Cardiac muscle cell (in vitro differentiated cells and primary cell): ENCODE results near the gene AHDC1. TPM values are rescaled to one million over a fixed set of nuclear protein-coding genes. Genes with fewer than 3 reads are reported as not detected.

ENCODE experiments used
- DNase-seq, 2 donors: peaks; one replicate each; pipeline versions ENCODE4 v3.0.0 to v3.0.0-alpha.2; 2010 to 2017; ENCODE audit warnings: low read depth in 1 of 2, low spot score in 1 of 2
- H3K27ac ChIP-seq: fragments of 200-600 bp; sonication (generic); 2 replicates; pipeline ENCODE4 v1.5.1; 2016
- H3K27me3 ChIP-seq: fragments of 200-600 bp; sonication (generic); 2 replicates; pipeline ENCODE4 v1.6.0; 2016; ENCODE audit warnings: control low read depth
- H3K36me3 ChIP-seq: fragments of 200-600 bp; sonication (generic); 2 replicates; pipeline ENCODE4 v1.5.1; 2016; ENCODE audit warnings: control low read depth
- H3K4me1 ChIP-seq: fragments of 200-600 bp; sonication (generic); 2 replicates; pipeline ENCODE4 v1.8.1; 2017; ENCODE audit warnings: low read depth, mild to moderate bottlenecking, mixed run types
- H3K4me3 ChIP-seq: fragments of 200-600 bp; sonication (generic); 2 replicates; pipeline ENCODE4 v1.5.1; 2016; ENCODE audit warnings: mild to moderate bottlenecking
- H3K9me3 ChIP-seq: fragments of 200-600 bp; sonication (generic); 2 replicates; pipeline ENCODE4 v1.5.1; 2017; ENCODE audit warnings: low read depth, mild to moderate bottlenecking, control low read depth
- polyA plus RNA-seq: library from polyadenylated mRNA; unstranded; fragments of >200 nt; fragmentation: Nextera tagmentation; extraction: Ambion mirVana; gene quantifications from 2 replicates; pipeline ENCODE4 v1.2.1, GENCODE V29; 2016
- total RNA-seq: library from RNA; depleted of rRNA; stranded (reverse); fragments of >200 nt; gene quantifications from 2 replicates; pipeline ENCODE4 v1.2.3, GENCODE V29; 2016
- TF ChIP-seq, protein P1 (sequence below): IDR thresholded peaks from 2 replicates; pipeline ENCODE4 v1.5.1; 2012; ENCODE audit warnings: low read depth, mild to moderate bottlenecking, low read length

Gene AHDC1
- total and polyA plus RNA-seq, 2 experiments from 2014 or later, result 16.3 to 58.1 TPM

DNA sequence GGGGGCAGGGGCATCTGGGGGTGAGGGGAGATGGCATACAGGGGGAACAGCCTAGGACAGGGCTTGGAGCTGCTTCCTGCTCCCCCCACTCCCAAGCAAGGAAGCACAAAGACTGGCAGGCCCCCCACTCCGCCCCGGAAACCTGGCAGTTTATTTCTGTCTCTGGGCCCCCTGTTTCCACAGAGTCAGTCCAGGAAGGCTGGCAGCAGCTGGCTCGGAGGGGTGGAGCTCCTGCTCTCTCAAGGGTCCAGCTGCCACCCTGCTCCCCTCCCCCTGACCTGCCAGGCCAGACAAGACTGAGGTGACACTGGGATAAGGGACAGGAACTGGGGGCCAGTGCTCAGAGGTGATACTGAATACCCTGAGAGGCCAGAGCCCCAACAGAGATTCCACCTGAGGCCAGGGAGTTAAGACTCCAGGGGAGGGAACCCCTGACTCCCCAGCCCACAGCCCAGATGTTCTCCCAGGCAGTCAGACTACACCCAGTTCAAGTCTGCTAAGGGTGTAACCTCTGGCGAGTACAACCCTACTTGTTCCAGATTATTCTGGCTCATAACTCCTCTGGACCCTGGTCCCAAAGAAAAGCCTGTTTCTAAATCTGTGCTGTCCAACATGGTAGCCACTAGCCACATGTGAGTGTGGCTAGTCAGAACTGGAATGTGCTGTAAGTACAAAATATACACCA lies 26.3 kb downstream of the AHDC1 start:
- Histone ChIP-seq H3K9me3 (no peaks in the 10 kb centered on the region), H3K27ac (peak overlapping the region; percentile 95), H3K4me3 (no peak overlapping the region), H3K36me3 (no peaks in the 10 kb centered on the region), H3K27me3 (no peaks in the 10 kb centered on the region), H3K4me1 (peaks cover 55% of the 10 kb centered on the region)
- DNase-seq, result no peak
- TF ChIP-seq, protein P1, sequence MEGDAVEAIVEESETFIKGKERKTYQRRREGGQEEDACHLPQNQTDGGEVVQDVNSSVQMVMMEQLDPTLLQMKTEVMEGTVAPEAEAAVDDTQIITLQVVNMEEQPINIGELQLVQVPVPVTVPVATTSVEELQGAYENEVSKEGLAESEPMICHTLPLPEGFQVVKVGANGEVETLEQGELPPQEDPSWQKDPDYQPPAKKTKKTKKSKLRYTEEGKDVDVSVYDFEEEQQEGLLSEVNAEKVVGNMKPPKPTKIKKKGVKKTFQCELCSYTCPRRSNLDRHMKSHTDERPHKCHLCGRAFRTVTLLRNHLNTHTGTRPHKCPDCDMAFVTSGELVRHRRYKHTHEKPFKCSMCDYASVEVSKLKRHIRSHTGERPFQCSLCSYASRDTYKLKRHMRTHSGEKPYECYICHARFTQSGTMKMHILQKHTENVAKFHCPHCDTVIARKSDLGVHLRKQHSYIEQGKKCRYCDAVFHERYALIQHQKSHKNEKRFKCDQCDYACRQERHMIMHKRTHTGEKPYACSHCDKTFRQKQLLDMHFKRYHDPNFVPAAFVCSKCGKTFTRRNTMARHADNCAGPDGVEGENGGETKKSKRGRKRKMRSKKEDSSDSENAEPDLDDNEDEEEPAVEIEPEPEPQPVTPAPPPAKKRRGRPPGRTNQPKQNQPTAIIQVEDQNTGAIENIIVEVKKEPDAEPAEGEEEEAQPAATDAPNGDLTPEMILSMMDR, result no peak

DNA sequence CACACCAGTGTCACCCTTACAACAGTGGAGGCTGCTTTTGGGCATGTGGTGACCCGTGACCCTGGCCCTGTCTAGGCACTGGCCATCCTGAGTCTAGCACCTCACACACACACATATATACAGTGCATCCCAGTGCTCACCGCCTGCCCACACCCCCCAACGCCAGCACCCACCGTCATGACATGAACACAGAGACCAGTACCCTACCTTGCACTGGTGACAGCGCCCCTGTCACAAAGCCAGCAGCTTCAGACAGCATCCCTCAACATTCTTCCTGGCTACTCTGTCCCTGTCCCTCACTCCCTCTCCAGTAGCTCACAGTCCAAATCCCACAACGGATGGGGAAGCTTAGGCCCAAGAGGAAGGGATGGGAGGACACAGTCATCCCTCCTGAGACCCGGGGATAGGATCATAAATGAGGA lies 27.1 kb downstream of the AHDC1 start:
- H3K4me3 ChIP-seq, result no peak overlapping the region
- H3K27ac ChIP-seq, result peak overlapping the region; percentile 95
- DNase-seq, result no peak
- H3K9me3 ChIP-seq, result no peaks in the 10 kb centered on the region
- TF ChIP-seq, protein P1, result no peak
- no peaks in the 10 kb centered on the region for H3K27me3 ChIP-seq
- H3K36me3 ChIP-seq, result no peaks in the 10 kb centered on the region
- peaks cover 63% of the 10 kb centered on the region for H3K4me1 ChIP-seq

DNA sequence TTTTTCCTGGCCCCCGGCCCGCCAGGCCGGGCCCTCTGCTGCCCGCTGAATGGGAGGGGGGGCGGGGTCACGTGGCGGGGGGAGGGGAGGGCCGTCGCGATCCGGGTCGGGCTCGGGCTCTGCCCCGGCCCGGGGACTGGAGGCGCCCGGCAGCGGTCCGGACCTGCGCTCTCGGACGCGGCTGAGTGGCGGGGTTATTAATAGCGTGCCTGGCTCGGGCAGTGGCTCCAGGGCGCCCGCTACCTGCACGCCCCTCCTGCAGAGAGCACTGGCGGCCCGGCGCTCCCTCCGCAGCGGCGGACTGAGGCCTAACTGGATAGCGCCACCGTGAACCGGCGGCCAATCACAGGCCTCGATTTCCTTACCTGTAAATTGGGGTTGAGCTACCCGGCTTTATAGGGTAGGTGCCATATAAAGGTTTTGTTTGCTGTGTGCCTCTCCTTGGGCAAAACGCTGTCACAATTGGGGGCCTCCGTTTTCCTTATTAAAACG lies 28.1 kb downstream of the AHDC1 start:
- peaks cover 65% of the 10 kb centered on the region for H3K4me1 ChIP-seq
- no peaks in the 10 kb centered on the region for H3K27me3 ChIP-seq
- no peaks in the 10 kb centered on the region for H3K9me3 ChIP-seq
- peak overlapping the region; percentile 95 for H3K27ac ChIP-seq
- DNase-seq, result peak; percentile 61 to 94
- H3K4me3 ChIP-seq, result peak overlapping the region; percentile 28
- TF ChIP-seq, protein P1, result peak; percentile 12
- no peaks in the 10 kb centered on the region for H3K36me3 ChIP-seq

DNA sequence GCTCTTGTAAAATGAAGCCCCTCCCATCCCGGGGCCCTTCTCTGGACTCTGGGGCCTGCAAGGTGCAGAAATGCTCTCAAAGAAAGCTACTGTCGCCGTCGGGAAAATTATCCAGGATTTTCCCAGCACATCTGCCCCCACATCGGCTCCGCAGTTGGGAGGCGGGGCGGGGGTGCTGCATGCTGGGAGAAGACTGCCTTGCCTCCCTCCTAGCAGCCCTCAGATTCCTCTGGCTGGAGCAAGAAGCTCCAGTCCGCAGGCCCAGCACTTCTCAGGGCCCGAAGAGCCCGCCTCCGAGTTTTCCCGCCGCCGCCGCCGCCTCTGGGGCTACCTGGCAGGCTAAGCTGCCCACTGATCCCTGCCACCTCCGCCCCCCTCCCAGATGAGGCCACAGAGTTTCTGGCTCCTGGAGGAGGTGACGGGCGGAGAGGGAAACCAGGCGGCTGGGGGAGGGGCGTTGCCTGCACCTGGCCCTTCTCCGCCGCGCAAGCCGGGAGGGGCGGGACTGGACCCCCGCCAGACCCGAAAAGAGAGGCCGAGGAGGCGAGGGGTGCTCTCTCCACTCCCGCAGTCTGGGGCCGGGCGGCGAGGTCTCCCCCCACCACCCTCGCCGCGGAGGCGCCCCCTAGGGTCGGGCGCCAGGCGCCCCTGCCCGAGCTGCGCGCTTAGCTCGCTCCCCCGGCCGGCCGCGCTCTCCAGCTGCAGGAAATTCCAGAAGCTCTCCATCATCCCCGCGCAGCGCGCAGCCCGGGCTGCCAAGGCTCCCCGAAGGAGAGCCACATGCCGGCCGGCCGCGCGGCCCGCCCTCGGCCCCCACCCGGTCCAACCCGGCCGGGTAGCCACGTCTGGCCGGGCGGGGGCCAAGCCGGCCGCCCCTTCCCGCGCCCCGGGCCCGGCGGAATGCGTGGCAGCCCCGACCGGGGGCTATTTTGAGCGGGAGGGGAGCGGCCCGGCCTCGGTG lies 28.8 kb downstream of the AHDC1 start:
- no peaks in the 10 kb centered on the region for H3K36me3 ChIP-seq
- H3K9me3 ChIP-seq, result no peaks in the 10 kb centered on the region
- no peaks in the 10 kb centered on the region for H3K27me3 ChIP-seq
- peaks cover 73% of the 10 kb centered on the region for H3K4me1 ChIP-seq
- peak overlapping the region; percentile 95 for H3K27ac ChIP-seq
- H3K4me3 ChIP-seq, result peak overlapping the region; percentile 28
- peak; percentile 89 to 90 for DNase-seq
- TF ChIP-seq, protein P1, result peak; percentile 49

DNA sequence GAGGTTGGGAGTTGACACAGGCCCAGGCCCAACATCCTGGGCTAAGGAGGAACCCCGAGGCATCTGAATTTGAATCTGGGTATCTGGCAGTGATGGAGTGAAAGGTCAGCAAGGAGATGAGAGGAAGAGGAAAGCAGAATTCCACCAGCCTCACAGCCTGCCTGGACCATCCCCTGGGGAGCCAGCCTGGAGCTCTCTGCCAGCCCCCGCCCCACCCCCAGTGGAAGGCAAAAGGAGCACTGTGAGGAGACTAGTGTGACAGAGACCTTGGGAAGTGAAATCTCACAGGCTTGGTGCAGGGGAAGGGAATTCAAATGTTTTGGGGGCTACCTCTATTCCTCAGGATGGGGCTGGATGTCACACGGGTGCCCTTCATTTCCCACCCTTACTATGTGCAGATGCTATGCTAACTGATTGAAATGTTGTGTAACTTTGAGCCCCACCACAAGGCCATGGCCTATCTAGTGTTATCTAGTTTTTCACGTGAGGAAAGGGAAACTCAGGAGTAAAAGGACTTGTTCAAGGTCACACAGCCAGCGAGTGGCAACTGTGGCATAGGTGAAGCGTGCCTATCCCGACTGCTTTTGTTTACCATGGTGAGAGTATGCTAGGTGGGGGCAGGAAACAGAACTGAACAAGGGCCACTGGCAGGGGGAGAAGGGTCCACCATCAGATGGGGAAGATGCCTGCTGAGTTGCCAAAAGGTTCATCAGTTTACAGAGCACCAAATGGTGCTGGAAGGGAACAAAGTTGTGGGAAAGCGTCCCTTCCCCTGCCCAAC lies 29.8 kb downstream of the AHDC1 start:
- H3K27ac ChIP-seq, result peak overlapping the region; percentile 95
- no peaks in the 10 kb centered on the region for H3K27me3 ChIP-seq
- TF ChIP-seq, protein P1, result no peak
- H3K9me3 ChIP-seq, result no peaks in the 10 kb centered on the region
- no peaks in the 10 kb centered on the region for H3K36me3 ChIP-seq
- H3K4me3 ChIP-seq, result peak overlapping the region; percentile 28
- H3K4me1 ChIP-seq, result peaks cover 82% of the 10 kb centered on the region
- DNase-seq, result no peak
